Testis (tissue), 3 donors: Measurements from ENCODE around the gene ITFG2. TPM values are rescaled to one million over a fixed set of nuclear protein-coding genes. Genes with fewer than 3 reads are reported as not detected.

Source experiments
- DNase-seq: peaks from one replicate; pipeline ENCODE4 v3.0.0-alpha.2; 2019
- H3K27ac ChIP-seq, 2 donors: fragments of 200-600 bp; sonication (generic); one replicate each; pipeline ENCODE4 v1.5.1; 2019
- H3K27me3 ChIP-seq: fragments of 200-600 bp; sonication (generic); one replicate; pipeline ENCODE4 v1.5.1; 2019
- H3K36me3 ChIP-seq: fragments of 200-600 bp; sonication (generic); one replicate; pipeline ENCODE4 v1.5.1; 2017; ENCODE audit warnings: low read depth; ENCODE audit errors: missing control alignments
- H3K4me1 ChIP-seq: fragments of 200-600 bp; sonication (generic); one replicate; pipeline ENCODE4 v1.5.1; 2019
- H3K4me3 ChIP-seq, 2 donors: fragments of 200-600 bp; sonication (generic); one replicate each; pipeline ENCODE4 v1.5.1; 2017 to 2019
- H3K9me3 ChIP-seq: fragments of 200-600 bp; sonication (generic); one replicate; pipeline ENCODE4 v1.5.1; 2017
- CTCF ChIP-seq, 3 experiments: fragments of 450-650 bp in 2 of 3; fragments of 200-600 bp in 1 of 3; sonication (generic) in 1 of 3; IDR thresholded peaks; one replicate each; pipeline ENCODE4 v1.5.1; 2016 to 2019; ENCODE audit warnings: antibody characterized with exemption in 3 of 3, mild to moderate bottlenecking in 2 of 3, moderate library complexity in 1 of 3
- POLR2A ChIP-seq: fragments of 450-650 bp; IDR thresholded peaks from one replicate; pipeline ENCODE4 v1.6.1; 2017; ENCODE audit warnings: antibody characterized with exemption, mild to moderate bottlenecking, moderate library complexity
- WGBS, 2 donors: methylation state at CpG; one replicate each; pipeline ENCODE4 v1.1.5; 2018; 5-methylcytosine and 5-hydroxymethylcytosine counted together
- intact Hi-C: fragments of 100-400 bp; cut with DNase I; formaldehyde crosslinking; loops from one replicate; pipeline ENCODE4 v1.15.1; 2023; ENCODE audit warnings: low total_unique reads
- polyA plus RNA-seq: library from polyadenylated mRNA; stranded (reverse); fragments of 350-450 nt; fragmentation: Illumina TruSeq; extraction: RNeasy Lipid Tissue Mini Kit (QIAGEN cat#74804); gene quantifications from one replicate; pipeline ENCODE4 v1.2.3, GENCODE V29; 2014; ENCODE audit warnings: low read depth, low replicate concordance; ENCODE audit not compliant: insufficient read depth
- total RNA-seq, 2 donors: library from RNA; depleted of rRNA; stranded (reverse); fragments of >200 nt; gene quantifications; one replicate each; pipeline ENCODE4 v1.2.3, GENCODE V29; 2016

The ITFG2 gene
- total and polyA plus RNA-seq, 3 donors from 2014 or later, result 32.6 to 69.4 (median 54.1) TPM

- H3K4me3 ChIP-seq, result peak overlapping the region in 1 of 2 donors; percentile 36
Measured at GRCh38 chr12:2833810-2834209, 21.3 kb downstream of the ITFG2 start.

GRCh38 chr12:2834581-2835491 lies 22.4 kb downstream of the ITFG2 start, which contains the start of gene NRIP2:
TSS of gene NRIP2 (minus strand) at chr12:2835035. CDS start at chr12:2834983, 52 bp downstream.
- no peaks in the 10 kb centered on the region for H3K36me3 ChIP-seq
- WGBS, 2 donors, result 30 to 41% methylated on average over 30 to 32 of the region's 32 CpGs
- H3K4me1 ChIP-seq, result peaks cover 9% of the 10 kb centered on the region
- intact Hi-C loops, result loop anchor here (10.0 kb wide), 1 partner anchor 100 kb away; no protein-coding TSS in a partner anchor
- peak; percentile 42 for DNase-seq
- H3K4me3 ChIP-seq, result peak within 1 kb of the TSS in 1 of 2 donors; percentile 36
- peak within 1 kb of the TSS in 1 of 2 donors; percentile 25 for H3K27ac ChIP-seq
- TF ChIP-seq POLR2A, result no peak
- TF ChIP-seq CTCF (IDR thresholded peaks at IDR 0.05), result no peak
- no peaks in the 10 kb centered on the region for H3K27me3 ChIP-seq
- H3K9me3 ChIP-seq, result no peaks in the 10 kb centered on the region

More at GRCh38 chr12:2833810-2834209, 21.3 kb downstream of the ITFG2 start:
- Histone ChIP-seq H3K27me3 (no peaks in the 10 kb centered on the region), H3K4me1 (peaks cover 9% of the 10 kb centered on the region), H3K36me3 (no peaks in the 10 kb centered on the region), H3K9me3 (no peaks in the 10 kb centered on the region), H3K27ac (peak overlapping the region in 1 of 2 donors; percentile 25)
- intact Hi-C loops, result loop anchor here (10.0 kb wide), 1 partner anchor 101 kb away; no protein-coding TSS in a partner anchor
- WGBS, 2 donors, result 49 to 62% methylated on average over 5 to 9 of the region's 9 CpGs
- DNase-seq, result no peak
- TF ChIP-seq CTCF (IDR thresholded peaks at IDR 0.05) (no peak), POLR2A (no peak)

GRCh38 chr12:2835691-2836403 lies 23.4 kb downstream of the ITFG2 start:
- DNase-seq, result no peak
- Histone ChIP-seq H3K4me1 (peaks cover 9% of the 10 kb centered on the region), H3K27ac (no peak overlapping the region), H3K4me3 (no peak overlapping the region), H3K9me3 (no peaks in the 10 kb centered on the region), H3K27me3 (no peaks in the 10 kb centered on the region), H3K36me3 (no peaks in the 10 kb centered on the region)
- intact Hi-C loops, result loop anchor here (10.0 kb wide), 1 partner anchor 99 kb away; no protein-coding TSS in a partner anchor
- TF ChIP-seq POLR2A, result no peak
- TF ChIP-seq CTCF (IDR thresholded peaks at IDR 0.05), result no peak
- 78 to 79% methylated on average over 4 of the region's 4 CpGs for WGBS, 2 donors

- intact Hi-C loops, result loop anchor here (10.0 kb wide), 1 partner anchor 98 kb away; no protein-coding TSS in a partner anchor
- no peak for DNase-seq
- Histone ChIP-seq H3K4me1 (peaks cover 9% of the 10 kb centered on the region), H3K9me3 (no peaks in the 10 kb centered on the region), H3K4me3 (no peak overlapping the region), H3K36me3 (no peaks in the 10 kb centered on the region), H3K27ac (no peak overlapping the region), H3K27me3 (no peaks in the 10 kb centered on the region)
- WGBS, 2 donors, result 89 to 91% methylated on average over 8 of the region's 8 CpGs
- TF ChIP-seq POLR2A (no peak), CTCF (IDR thresholded peaks at IDR 0.05) (no peak)
Measured at GRCh38 chr12:2836574-2836973, 24.1 kb downstream of the ITFG2 start.
